Measurements from ENCODE around the gene SLC9C1.

SLC9C1 gene

DNA sequence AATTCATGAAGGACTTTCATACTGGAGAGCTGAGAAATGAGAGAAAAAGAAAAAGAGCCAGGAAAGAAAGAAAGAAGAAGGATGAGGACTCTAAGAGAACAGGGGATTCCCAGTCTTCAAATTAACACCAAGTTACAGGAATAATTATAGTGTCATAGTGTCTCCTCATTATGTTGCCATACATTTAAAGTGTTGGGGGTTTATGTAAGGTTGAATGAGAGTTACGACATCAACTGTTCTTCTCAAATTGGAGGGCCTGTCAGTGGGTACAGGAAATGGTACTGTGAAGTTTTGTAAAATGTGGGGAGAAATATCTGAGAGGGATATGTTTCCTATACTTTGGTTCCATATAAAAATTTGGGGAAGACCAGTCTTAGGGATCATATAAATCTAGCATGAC lies 26.7 kb upstream of the SLC9C1 start:
- TF ChIP-seq, protein P1, sequence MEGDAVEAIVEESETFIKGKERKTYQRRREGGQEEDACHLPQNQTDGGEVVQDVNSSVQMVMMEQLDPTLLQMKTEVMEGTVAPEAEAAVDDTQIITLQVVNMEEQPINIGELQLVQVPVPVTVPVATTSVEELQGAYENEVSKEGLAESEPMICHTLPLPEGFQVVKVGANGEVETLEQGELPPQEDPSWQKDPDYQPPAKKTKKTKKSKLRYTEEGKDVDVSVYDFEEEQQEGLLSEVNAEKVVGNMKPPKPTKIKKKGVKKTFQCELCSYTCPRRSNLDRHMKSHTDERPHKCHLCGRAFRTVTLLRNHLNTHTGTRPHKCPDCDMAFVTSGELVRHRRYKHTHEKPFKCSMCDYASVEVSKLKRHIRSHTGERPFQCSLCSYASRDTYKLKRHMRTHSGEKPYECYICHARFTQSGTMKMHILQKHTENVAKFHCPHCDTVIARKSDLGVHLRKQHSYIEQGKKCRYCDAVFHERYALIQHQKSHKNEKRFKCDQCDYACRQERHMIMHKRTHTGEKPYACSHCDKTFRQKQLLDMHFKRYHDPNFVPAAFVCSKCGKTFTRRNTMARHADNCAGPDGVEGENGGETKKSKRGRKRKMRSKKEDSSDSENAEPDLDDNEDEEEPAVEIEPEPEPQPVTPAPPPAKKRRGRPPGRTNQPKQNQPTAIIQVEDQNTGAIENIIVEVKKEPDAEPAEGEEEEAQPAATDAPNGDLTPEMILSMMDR (IDR thresholded peaks at IDR 0.05; ENCODE audit: low read depth, low read length), result no peak
- no peak overlapping the region for H3K4me3 ChIP-seq (ENCODE audit: low read depth, low read length)

- no peak overlapping the region for H3K4me3 ChIP-seq (ENCODE audit: low read depth, low read length)
- TF ChIP-seq, protein P1 (IDR thresholded peaks at IDR 0.05; ENCODE audit: low read depth, low read length), result no peak
These were observed 25.7 kb upstream of the SLC9C1 start for GRCh38 chr3:112319516-112320276.

- TF ChIP-seq, protein P1 (IDR thresholded peaks at IDR 0.05; ENCODE audit: low read depth, low read length), result no peak
- H3K4me3 ChIP-seq (ENCODE audit: low read depth, low read length), result no peak overlapping the region
These were observed 21.8 kb upstream of the SLC9C1 start for GRCh38 chr3:112315791-112316190.

DNA sequence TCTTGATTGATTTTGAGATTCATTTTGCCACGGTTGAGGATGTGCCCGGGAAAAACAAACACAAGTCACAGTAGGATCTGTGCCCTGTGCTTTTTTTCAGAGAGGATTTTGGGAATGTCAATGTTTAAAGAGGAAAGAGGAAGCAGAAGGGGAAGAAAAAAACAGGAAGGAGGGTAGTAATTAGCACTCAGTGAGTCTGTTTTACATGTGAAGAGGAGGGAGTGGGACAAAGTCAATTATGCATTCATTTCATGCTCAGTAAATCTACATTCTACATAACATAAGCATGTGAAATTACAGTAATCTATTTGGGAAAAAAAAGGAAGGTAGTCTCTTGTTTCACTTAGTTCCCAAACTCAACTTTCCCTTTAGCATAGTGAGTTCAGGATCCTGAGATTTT lies 20.6 kb upstream of the SLC9C1 start:
- TF ChIP-seq, protein P1 (IDR thresholded peaks at IDR 0.05; ENCODE audit: low read depth, low read length), result no peak
- H3K4me3 ChIP-seq (ENCODE audit: low read depth, low read length), result no peak overlapping the region

- TF ChIP-seq, protein P1 (IDR thresholded peaks at IDR 0.05; ENCODE audit: low read depth, low read length), result no peak
- no peak overlapping the region for H3K4me3 ChIP-seq (ENCODE audit: low read depth, low read length)
These were observed 14.3 kb upstream of the SLC9C1 start for GRCh38 chr3:112308151-112308911.

- TF ChIP-seq, protein P1 (IDR thresholded peaks at IDR 0.05; ENCODE audit: low read depth, low read length), result no peak
- H3K4me3 ChIP-seq (ENCODE audit: low read depth, low read length), result no peak overlapping the region
These were observed 13.5 kb upstream of the SLC9C1 start for GRCh38 chr3:112307557-112307956.

- TF ChIP-seq, protein P1 (IDR thresholded peaks at IDR 0.05; ENCODE audit: low read depth, low read length), result no peak
- no peak overlapping the region for H3K4me3 ChIP-seq (ENCODE audit: low read depth, low read length)
These were observed 12.8 kb upstream of the SLC9C1 start for GRCh38 chr3:112306825-112307224.

Measured in WI38 (cell line).